ENCODE data around the gene NEUROD1. TPM values are rescaled to one million over a fixed set of nuclear protein-coding genes. Genes with fewer than 3 reads are reported as not detected.

The NEUROD1 gene
- total RNA-seq, 2 experiments from 2014 or later: not detected

DNA sequence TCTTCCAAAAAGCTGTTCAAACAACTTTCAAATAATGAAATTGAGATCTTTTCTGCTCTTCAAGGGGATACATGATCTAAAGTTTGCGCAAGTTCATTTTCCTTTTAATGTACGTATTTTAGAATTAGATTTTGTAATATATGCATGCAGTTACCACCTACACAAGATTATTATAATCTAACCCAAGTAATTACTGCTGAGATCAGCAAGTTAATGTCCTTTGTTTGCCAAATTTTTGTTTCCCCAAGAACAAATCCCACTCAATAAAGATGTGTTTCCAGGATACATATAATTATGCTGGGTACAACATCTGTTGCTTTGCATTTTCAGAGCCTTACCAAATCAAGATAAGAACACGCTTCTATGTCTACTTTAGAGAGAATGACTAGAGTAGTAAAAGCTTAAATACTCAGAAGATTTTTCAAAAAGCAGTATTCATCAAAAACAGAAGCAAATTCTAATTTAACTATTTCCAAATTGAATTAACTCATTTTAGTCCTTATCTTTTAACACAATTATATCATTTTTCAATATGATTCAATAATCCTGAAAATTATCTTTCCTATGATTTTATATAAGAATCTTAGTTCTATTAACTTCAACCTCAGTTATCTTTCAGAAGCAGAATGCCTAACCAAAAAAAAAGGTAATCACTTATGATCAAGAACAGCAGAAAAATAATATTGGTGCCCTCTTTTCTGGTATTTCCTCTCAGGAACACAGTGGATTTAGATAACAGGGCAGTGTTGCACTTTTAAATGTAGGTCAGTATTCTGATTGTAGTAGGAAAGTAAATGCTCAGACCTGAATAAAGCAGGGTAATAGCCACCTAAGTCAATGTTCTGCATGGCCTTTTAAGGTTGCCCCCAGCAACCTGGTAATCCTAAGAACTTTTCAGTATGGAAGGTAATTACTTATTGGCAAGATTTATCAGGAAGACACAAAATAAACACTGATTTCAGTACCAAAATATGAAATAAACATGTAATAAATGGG, 51.4 kb downstream of the NEUROD1 start:
- intact Hi-C loops (cut with micrococcal nuclease; ENCODE audit: unreplicated experiment): no loop called here
- Histone ChIP-seq H2AFZ (ENCODE audit: low read length) (no peak overlapping the region), H3K9me2 (ENCODE audit: insufficient read depth, low read length) (no peaks in the 10 kb centered on the region), H3K27ac (ENCODE audit: low read depth, low read length, poor library complexity, severe bottlenecking) (no peak overlapping the region), H4K20me1 (ENCODE audit: insufficient read depth, low read length) (no peaks in the 10 kb centered on the region), H3K79me2 (ENCODE audit: insufficient read depth, low read depth, low read length) (no peaks in the 10 kb centered on the region), H3K9me3 (ENCODE audit: low read length) (no peaks in the 10 kb centered on the region), H3K4me1 (ENCODE audit: insufficient read depth, low read length, poor library complexity, severe bottlenecking) (no peaks in the 10 kb centered on the region), H3K4me3 (ENCODE audit: low read depth, low read length, poor library complexity, severe bottlenecking) (no peak overlapping the region), H3K4me2 (ENCODE audit: low read length) (no peak overlapping the region), H3K36me3 (ENCODE audit: insufficient read depth, low read length) (no peaks in the 10 kb centered on the region)
- ChIA-PET POLR2A (interaction anchor here (2.1 kb wide), 1 partner anchor 9 kb away, joined by 8 read pairs; no protein-coding TSS in a partner anchor), CTCF (ENCODE audit: unreplicated experiment) (no interaction called here)
- BruUV-seq (replicated peaks): no TSS peak
- no peak for DNase-seq (ENCODE audit: low spot score)
- TF ChIP-seq, protein P1, sequence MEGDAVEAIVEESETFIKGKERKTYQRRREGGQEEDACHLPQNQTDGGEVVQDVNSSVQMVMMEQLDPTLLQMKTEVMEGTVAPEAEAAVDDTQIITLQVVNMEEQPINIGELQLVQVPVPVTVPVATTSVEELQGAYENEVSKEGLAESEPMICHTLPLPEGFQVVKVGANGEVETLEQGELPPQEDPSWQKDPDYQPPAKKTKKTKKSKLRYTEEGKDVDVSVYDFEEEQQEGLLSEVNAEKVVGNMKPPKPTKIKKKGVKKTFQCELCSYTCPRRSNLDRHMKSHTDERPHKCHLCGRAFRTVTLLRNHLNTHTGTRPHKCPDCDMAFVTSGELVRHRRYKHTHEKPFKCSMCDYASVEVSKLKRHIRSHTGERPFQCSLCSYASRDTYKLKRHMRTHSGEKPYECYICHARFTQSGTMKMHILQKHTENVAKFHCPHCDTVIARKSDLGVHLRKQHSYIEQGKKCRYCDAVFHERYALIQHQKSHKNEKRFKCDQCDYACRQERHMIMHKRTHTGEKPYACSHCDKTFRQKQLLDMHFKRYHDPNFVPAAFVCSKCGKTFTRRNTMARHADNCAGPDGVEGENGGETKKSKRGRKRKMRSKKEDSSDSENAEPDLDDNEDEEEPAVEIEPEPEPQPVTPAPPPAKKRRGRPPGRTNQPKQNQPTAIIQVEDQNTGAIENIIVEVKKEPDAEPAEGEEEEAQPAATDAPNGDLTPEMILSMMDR (conservative IDR thresholded peaks at IDR 0.05; ENCODE audit: low read length): no peak

DNA sequence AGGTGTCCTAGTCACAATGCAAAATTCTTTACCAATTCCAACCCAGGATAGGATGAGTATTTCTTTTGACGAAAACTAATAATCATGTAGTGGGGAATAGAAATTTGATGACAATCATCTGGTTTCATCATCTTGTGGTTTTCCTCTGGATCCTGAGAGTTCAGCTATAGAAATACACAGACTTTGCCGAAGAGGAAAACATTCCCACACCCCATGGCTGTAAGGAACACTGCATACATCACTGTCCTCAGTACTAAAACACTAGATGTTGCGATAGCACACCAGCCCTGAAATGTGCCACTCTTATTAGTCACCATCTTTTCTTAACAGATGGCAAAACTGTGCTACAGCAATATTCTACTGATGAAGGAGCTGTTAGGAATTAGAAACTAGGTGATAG, 52.8 kb downstream of the NEUROD1 start:
- Histone ChIP-seq H4K20me1 (ENCODE audit: insufficient read depth, low read length) (no peaks in the 10 kb centered on the region), H3K4me3 (ENCODE audit: low read depth, low read length, poor library complexity, severe bottlenecking) (no peak overlapping the region), H3K27ac (ENCODE audit: low read depth, low read length, poor library complexity, severe bottlenecking) (no peak overlapping the region), H3K9me2 (ENCODE audit: insufficient read depth, low read length) (no peaks in the 10 kb centered on the region), H3K79me2 (ENCODE audit: insufficient read depth, low read depth, low read length) (no peaks in the 10 kb centered on the region), H3K4me2 (ENCODE audit: low read length) (no peak overlapping the region), H3K36me3 (ENCODE audit: insufficient read depth, low read length) (no peaks in the 10 kb centered on the region), H3K4me1 (ENCODE audit: insufficient read depth, low read length, poor library complexity, severe bottlenecking) (no peaks in the 10 kb centered on the region), H3K9me3 (ENCODE audit: low read length) (no peaks in the 10 kb centered on the region), H2AFZ (ENCODE audit: low read length) (no peak overlapping the region)
- ChIA-PET POLR2A (interaction anchor here (0.7 to 2.1 kb wide), 3 partner anchors 10 to 15 kb away, joined by 3 to 8 read pairs (median 3); no protein-coding TSS in a partner anchor), CTCF (ENCODE audit: unreplicated experiment) (interaction anchor here (0.6 kb wide), 1 partner anchor 39 kb away, joined by 3 read pairs; no protein-coding TSS in a partner anchor)
- intact Hi-C loops (cut with micrococcal nuclease; ENCODE audit: unreplicated experiment): no loop called here
- TF ChIP-seq, protein P1 (conservative IDR thresholded peaks at IDR 0.05; ENCODE audit: low read length): no peak
- TF ChIP-seq EZH2phosphoT487 (IDR thresholded peaks at IDR 0.05; ENCODE audit: borderline replicate concordance, low read depth, low read length): no peak
- no TSS peak for BruUV-seq (replicated peaks)
- no peak for DNase-seq (ENCODE audit: low spot score)

DNA sequence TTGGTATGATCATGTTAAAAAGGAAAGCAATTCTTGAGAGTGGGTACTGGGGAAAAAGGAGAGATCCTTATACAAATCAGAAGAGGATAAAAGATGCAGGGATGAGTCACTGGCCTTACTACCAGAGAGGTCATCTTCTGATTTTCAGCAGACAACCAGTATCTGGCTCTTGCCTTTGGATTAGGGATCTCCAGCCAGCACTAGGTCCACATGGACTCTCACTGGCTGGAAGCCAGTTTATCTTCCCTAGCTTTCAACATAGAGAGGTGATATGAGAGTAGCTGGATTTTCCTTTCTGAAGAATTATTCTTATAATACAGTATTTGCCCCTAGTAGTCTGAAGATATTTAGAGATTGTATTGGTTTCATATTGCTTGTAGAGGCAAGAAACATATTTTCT, 53.6 kb downstream of the NEUROD1 start:
- POLR2A ChIA-PET: interaction anchor here (2.1 kb wide), 1 partner anchor 11 kb away, joined by 8 read pairs; no protein-coding TSS in a partner anchor
- Histone ChIP-seq H2AFZ (ENCODE audit: low read length) (no peak overlapping the region), H3K79me2 (ENCODE audit: insufficient read depth, low read depth, low read length) (no peaks in the 10 kb centered on the region), H4K20me1 (ENCODE audit: insufficient read depth, low read length) (no peaks in the 10 kb centered on the region), H3K4me1 (ENCODE audit: insufficient read depth, low read length, poor library complexity, severe bottlenecking) (no peaks in the 10 kb centered on the region), H3K4me3 (ENCODE audit: low read depth, low read length, poor library complexity, severe bottlenecking) (no peak overlapping the region), H3K9me3 (ENCODE audit: low read length) (no peaks in the 10 kb centered on the region), H3K4me2 (ENCODE audit: low read length) (no peak overlapping the region), H3K9me2 (ENCODE audit: insufficient read depth, low read length) (no peaks in the 10 kb centered on the region), H3K36me3 (ENCODE audit: insufficient read depth, low read length) (no peaks in the 10 kb centered on the region), H3K27ac (ENCODE audit: low read depth, low read length, poor library complexity, severe bottlenecking) (no peak overlapping the region)
- no peak for TF ChIP-seq EZH2phosphoT487 (IDR thresholded peaks at IDR 0.05; ENCODE audit: borderline replicate concordance, low read depth, low read length)
- TF ChIP-seq, protein P1 (conservative IDR thresholded peaks at IDR 0.05; ENCODE audit: low read length): no peak
- intact Hi-C loops (cut with micrococcal nuclease; ENCODE audit: unreplicated experiment): no loop called here
- DNase-seq (ENCODE audit: low spot score): no peak
- no TSS peak for BruUV-seq (replicated peaks)
- CTCF ChIA-PET (ENCODE audit: unreplicated experiment): no interaction called here

Data from OCI-LY7 (cell line).